ENCODE measurements around the gene NRXN2.

Gene NRXN2

DNA sequence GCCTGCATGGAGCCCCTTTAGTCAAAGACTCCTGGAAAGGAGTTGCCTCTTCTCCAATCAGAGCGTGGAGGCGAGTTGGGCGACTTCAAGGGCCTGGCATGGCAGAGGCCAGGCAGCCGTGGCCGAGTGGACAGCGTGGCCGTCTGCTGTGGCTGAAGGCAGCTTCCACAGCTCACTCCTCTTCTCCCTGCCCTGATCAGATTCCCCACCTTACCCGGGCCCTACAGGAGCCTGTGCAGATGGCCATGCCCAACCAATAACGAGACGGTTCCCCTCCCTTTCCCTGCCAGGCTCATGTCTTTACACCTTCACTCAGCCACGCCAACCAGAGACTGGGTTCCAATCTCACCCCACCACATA, 152.0 kb downstream of the NRXN2 start:
- TF ChIP-seq, protein P1, sequence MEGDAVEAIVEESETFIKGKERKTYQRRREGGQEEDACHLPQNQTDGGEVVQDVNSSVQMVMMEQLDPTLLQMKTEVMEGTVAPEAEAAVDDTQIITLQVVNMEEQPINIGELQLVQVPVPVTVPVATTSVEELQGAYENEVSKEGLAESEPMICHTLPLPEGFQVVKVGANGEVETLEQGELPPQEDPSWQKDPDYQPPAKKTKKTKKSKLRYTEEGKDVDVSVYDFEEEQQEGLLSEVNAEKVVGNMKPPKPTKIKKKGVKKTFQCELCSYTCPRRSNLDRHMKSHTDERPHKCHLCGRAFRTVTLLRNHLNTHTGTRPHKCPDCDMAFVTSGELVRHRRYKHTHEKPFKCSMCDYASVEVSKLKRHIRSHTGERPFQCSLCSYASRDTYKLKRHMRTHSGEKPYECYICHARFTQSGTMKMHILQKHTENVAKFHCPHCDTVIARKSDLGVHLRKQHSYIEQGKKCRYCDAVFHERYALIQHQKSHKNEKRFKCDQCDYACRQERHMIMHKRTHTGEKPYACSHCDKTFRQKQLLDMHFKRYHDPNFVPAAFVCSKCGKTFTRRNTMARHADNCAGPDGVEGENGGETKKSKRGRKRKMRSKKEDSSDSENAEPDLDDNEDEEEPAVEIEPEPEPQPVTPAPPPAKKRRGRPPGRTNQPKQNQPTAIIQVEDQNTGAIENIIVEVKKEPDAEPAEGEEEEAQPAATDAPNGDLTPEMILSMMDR (conservative IDR thresholded peaks at IDR 0.05; ENCODE audit: control insufficient read depth, insufficient read depth, low read depth, low read length): no peak
- H3K4me3 ChIP-seq (ENCODE audit: control insufficient read depth, low read depth, low read length): no peak overlapping the region
- DNase-seq (ENCODE audit: low read depth): no peak

DNA sequence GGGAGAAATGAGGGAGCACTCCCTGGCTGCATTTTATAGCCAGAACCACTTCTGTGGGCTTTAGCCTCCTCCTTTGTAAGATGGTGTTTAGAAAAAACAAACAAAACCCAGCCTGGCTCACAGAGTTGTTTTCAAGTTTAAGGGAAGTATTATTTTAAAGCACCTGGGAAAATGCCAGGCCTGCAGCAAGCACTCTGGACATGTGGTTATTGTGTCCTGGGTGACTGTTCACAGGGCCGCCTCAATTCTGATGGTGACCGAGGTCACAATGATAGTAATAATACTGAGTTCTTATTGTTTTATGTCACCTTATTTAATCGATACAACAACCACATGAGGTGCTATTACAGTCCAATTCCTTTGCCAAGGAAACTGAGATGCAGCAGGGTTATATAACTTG, 152.7 kb downstream of the NRXN2 start:
- TF ChIP-seq, protein P1 (conservative IDR thresholded peaks at IDR 0.05; ENCODE audit: control insufficient read depth, insufficient read depth, low read depth, low read length): no peak

DNA sequence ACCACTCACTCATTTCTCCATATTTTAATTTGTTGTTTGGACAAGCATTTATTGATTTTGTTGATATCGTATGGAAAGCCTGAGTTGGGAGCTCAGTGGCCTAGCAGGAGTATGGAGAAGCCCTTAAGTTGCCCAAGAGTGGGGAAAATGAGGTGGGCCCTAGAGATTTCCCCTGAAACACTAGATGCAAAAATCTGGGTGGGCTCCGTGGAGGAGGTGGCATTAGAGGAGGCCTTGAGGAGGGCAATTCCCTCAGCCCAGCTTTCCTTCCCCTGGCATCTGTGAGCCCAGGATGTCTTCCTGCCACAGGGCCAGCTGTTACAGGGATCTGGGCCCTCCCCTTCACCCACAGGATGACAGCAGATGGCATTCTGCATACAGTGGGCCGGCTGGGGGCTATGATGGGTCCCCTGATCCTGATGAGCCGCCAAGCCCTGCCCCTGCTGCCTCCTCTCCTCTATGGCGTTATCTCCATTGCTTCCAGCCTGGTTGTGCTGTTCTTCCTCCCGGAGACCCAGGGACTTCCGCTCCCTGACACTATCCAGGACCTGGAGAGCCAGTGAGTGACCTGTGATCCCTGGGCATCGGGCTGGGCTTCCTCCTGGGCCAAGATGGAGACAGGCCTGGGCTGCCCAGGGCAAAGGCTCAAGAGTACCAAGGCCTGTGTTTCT, 153.6 kb downstream of the NRXN2 start:
- TF ChIP-seq, protein P1 (conservative IDR thresholded peaks at IDR 0.05; ENCODE audit: control insufficient read depth, insufficient read depth, low read depth, low read length): no peak
- H3K4me3 ChIP-seq (ENCODE audit: control insufficient read depth, low read depth, low read length): no peak overlapping the region
- DNase-seq (ENCODE audit: low read depth): no peak

More for the DNA sequence above, 152.7 kb downstream of the NRXN2 start:
- no peak for DNase-seq (ENCODE audit: low read depth)
- H3K4me3 ChIP-seq (ENCODE audit: control insufficient read depth, low read depth, low read length): no peak overlapping the region

DNA sequence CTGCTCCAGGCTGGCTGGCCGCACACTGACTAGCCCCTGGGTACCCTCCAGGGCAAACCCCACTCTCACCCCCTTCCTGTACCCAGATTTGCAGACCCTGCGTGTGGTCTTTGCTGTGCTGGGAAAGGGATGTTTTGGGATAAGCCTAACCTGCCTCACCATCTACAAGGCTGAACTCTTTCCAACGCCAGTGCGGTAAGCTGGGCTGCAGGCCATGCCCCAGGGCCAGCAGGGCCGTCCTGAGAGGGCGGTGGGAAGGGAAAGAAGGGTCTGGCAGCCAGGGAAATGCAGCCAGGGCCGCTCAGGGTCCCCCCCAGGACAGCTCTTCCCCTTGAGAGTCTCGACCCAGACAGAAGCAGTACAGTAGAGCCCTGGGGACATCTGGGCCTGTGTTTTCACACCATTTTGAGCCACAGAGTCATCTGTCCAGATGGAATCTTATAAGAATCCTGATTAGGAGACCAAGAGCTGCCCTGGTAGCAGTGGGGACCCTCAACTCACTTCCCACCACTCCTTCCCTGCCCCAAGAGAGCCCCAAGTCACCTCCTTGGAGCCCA, 154.3 kb downstream of the NRXN2 start:
- TF ChIP-seq, protein P1 (conservative IDR thresholded peaks at IDR 0.05; ENCODE audit: control insufficient read depth, insufficient read depth, low read depth, low read length): no peak
- DNase-seq (ENCODE audit: low read depth): no peak

DNA sequence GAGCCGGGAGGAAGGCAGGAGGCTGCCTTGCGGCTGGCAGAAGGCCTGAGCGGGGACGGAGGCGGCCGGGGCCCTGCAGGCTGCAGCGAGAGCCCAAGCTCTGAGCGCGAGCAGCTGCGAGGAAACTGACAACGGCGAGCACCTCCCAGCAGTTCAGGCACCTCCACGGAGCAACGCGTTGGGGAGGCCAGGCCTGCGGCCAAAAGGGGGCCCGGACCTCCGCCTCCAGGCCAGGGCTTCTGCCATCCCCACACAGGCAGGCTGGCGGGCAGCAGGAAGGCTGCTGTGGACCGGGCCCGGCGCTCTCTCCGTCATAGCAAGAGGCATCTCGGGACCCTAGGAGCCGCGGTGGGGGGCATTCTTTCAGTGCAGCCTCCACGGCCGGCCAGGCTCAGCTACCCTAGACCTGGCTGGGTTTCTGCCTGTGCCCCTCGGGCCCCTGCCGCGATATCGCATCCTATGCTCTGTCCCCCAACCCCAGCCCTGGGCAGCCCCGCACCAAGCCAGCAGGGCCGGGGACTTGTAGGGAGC, 154.9 kb downstream of the NRXN2 start:
- no peak for DNase-seq (ENCODE audit: low read depth)
- no peak overlapping the region for H3K4me3 ChIP-seq (ENCODE audit: control insufficient read depth, low read depth, low read length)
- TF ChIP-seq, protein P1 (conservative IDR thresholded peaks at IDR 0.05; ENCODE audit: control insufficient read depth, insufficient read depth, low read depth, low read length): no peak

More for the DNA sequence above, 154.3 kb downstream of the NRXN2 start:
- no peak overlapping the region for H3K4me3 ChIP-seq (ENCODE audit: control insufficient read depth, low read depth, low read length)

DNA sequence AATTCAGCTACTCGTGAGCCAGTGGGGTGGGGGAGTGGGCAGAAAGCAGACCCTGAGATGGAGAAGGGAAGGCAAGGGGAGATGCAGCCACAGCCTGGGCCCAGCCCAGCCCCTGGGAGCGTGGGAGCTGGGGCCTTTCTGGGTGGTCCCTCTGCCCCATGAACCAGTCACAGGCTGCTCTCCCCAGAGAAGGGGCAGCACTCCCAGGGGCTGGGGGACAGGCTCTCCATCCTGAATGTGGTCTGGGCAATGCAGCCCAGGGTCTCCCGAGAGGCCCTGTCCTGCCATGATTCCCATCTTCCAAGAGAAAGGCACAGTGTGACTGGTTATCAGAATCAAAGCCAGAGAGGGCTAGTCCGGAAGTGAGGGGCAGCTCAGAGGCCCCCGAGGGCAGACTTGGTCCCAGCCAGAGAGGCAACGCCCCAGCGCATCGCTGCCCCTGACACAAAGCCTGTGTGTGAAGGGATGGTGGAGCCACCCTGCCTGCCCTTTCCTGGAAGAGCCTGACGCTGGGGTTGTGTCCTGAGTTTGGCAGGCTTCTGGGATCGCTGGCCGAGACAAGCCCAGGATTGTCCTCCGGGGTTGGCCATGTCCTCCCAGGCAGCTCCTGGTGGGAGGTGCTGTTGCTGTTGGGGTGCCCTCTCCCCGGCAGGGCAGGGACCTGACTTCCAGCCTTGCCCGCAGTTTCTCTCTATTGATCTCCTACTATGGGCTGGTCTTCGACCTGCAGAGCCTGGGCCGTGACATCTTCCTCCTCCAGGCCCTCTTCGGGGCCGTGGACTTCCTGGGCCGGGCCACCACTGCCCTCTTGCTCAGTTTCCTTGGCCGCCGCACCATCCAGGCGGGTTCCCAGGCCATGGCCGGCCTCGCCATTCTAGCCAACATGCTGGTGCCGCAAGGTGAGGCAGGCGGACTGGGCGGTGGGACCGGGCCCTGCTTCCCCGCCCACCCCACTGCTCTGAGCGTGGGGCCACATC, 155.8 kb downstream of the NRXN2 start:
- TF ChIP-seq, protein P1 (conservative IDR thresholded peaks at IDR 0.05; ENCODE audit: control insufficient read depth, insufficient read depth, low read depth, low read length): no peak
- DNase-seq (ENCODE audit: low read depth): no peak
- H3K4me3 ChIP-seq (ENCODE audit: control insufficient read depth, low read depth, low read length): no peak overlapping the region

Measured in fibroblast of mammary gland (primary cell).